Epithelial cell of proximal tubule (primary cell): ENCODE results near the gene PEMT. TPM values are rescaled to one million over a fixed set of nuclear protein-coding genes. Genes with fewer than 3 reads are reported as not detected.

Experiments
- DNase-seq: peaks from one replicate; pipeline ENCODE4 v3.0.0-alpha.2; 2011; ENCODE audit warnings: low read depth
- H3K4me3 ChIP-seq: 2 replicates; pipeline ENCODE4 v1.5.1; 2011; ENCODE audit warnings: low read depth, mild to moderate bottlenecking, low read length
- CTCF ChIP-seq: conservative IDR thresholded peaks from 2 replicates; pipeline ENCODE4 v1.5.1; 2012; ENCODE audit warnings: low read depth, mild to moderate bottlenecking, low read length
- total RNA-seq: library from RNA; depleted of rRNA; stranded (reverse); fragments of >200 nt; gene quantifications from 2 replicates; pipeline ENCODE4 v1.2.3, GENCODE V29; 2015

PEMT gene
- total RNA-seq, 1 donor from 2014 or later = 48.3 TPM

GRCh38 chr17:17514361-17514992 lies 77.0 kb downstream of the PEMT start:
- no peak for TF ChIP-seq CTCF
- H3K4me3 ChIP-seq = no peak overlapping the region
- DNase-seq = no peak

GRCh38 chr17:17513626-17514025 lies 77.9 kb downstream of the PEMT start:
- no peak for TF ChIP-seq CTCF
- no peak overlapping the region for H3K4me3 ChIP-seq
- DNase-seq = no peak

- no peak overlapping the region for H3K4me3 ChIP-seq
- TF ChIP-seq CTCF = no peak
- DNase-seq = no peak
Observed at GRCh38 chr17:17512866-17513265, 78.6 kb downstream of the PEMT start.

- H3K4me3 ChIP-seq = no peak overlapping the region
- no peak for DNase-seq
- no peak for TF ChIP-seq CTCF
Observed at GRCh38 chr17:17511881-17512858, 79.3 kb downstream of the PEMT start.

- no peak overlapping the region for H3K4me3 ChIP-seq
- no peak for TF ChIP-seq CTCF
- DNase-seq = no peak
Observed at GRCh38 chr17:17511293-17511741, 80.2 kb downstream of the PEMT start.

- H3K4me3 ChIP-seq = no peak overlapping the region
- DNase-seq = no peak
- TF ChIP-seq CTCF = no peak
Observed at GRCh38 chr17:17510456-17511292, 80.8 kb downstream of the PEMT start.
